HG03558 (cell line): Measurements from ENCODE around the gene ABHD1.
"Not testable (repeated sequence)": the region's sequence is repeated elsewhere in the genome, so short reads cannot be mapped to it uniquely, and the experiment has no call there.

ENCODE experiments used
- ATAC-seq: cut with Tn5 transposase; IDR thresholded peaks from one replicate; pipeline ENCODE4 v1.9.1; 2021; ENCODE audit warnings: moderate number of reproducible peaks; ENCODE audit not compliant: unreplicated experiment; ENCODE audit errors: extremely low read depth

The ABHD1 gene

GRCh38 chr2:27159271-27159670 lies 35.7 kb downstream of the ABHD1 start:
- ATAC-seq: no peak

DNA sequence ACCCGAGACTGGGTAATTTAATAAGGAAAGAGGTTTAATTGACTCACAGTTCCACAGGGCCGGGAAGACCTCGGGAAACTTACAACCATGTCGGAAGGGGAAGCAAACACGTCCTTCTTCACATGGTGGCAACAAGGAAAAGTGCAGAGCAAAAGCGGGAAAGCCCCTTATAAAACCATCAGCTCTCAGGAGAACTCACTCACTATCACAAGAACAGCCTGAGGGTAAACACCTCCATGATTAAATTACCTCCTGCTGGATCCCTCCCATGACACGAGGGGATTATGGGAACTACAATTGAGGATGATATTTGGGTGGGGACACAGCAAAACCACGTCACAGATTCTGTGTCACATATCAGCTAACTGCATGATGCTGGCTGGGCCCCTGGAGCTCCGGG lies 36.6 kb downstream of the ABHD1 start:
- ATAC-seq: no peak

DNA sequence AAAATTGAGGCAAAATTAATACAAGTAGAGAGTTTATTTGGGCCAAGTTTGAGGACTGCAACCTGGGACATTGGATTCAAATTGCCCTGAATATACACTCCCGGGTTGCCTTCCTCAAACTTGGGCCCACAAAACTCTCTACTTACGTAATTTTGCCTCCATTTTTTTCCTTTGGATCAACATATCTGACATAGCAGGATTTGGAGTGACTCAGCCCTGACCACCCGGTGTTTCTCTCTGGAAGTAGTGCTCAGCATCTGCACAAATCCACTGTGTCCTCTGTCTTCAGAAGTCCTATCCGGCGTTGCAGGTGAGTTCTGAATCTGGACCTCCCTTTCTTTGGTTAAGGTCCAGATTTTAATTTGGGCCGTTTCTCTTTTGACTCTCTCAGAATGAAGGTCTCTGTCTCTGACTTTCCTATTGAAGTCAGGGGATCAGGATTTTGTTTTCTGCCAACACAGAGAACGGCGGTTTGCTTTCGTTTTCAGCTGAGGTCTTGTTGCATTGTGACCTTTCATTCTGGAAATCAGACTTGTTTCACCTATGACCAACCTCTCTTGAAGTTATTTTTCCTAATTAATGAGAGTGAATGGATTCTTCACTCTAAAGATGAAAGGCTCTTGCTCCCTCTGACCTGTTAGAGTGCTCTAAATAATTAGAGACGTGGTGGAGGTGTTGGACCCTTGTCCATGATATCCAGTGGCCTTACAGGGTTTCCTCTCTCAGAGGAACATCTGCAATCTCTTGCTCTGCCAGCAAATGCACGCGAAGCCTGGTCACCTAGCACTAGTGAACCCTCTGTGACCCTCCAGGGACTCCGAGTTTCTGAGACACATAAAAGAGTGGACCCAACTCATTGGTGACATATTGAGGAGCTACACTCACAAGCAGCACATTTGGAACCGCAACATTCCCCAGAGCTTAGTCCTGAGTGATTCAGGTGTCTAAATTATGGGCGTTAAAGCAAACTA lies 38.8 kb downstream of the ABHD1 start:
- ATAC-seq: no peak

- ATAC-seq: no peak
Observed at GRCh38 chr2:27164960-27165763, 41.5 kb downstream of the ABHD1 start.

GRCh38 chr2:27170581-27171337 lies 47.1 kb downstream of the ABHD1 start:
- no peak for ATAC-seq

- no peak for ATAC-seq
Observed at GRCh38 chr2:27171351-27171848, 47.8 kb downstream of the ABHD1 start.

DNA sequence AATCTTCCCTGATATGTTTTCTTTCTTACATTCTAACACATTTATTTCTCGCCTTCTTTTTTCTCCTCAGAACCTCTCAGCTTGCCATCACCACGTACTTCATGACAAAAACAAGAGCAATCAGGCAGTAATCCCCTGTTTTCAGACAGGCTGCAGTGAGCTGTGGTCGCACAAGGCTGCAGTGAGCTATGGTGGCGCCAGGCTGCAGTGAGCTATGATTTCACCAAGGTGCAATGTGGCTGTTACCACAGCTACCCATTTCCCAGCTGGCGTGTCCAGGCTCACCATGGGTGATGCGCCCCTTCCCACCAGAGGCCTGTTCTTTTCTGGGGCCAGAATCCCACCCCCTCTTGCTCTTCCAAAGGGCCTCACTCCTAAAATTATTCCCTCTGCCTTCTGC lies 51.0 kb downstream of the ABHD1 start:
- ATAC-seq: no peak

- ATAC-seq: no peak
Observed at GRCh38 chr2:27175330-27175729, 51.7 kb downstream of the ABHD1 start.

DNA sequence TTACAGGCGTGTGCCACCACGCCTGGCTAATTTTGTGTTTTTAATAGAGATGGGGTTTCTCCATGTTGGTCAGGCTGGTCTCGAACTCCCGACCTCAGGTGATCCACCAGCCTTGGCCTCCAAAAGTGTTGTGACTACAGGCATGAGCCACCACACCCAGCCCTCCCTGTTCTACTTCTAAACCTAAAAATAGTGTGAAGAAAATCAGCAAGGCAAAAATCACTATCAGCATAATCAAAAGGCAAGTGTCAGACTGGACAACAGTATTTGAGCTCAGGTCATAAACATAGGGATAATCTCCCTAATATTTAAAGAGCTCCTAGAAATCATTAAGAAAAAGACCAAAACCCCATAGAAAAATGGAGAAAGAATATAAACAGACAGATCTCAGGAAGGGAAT lies 52.2 kb downstream of the ABHD1 start:
- not testable (repeated sequence) for ATAC-seq

DNA sequence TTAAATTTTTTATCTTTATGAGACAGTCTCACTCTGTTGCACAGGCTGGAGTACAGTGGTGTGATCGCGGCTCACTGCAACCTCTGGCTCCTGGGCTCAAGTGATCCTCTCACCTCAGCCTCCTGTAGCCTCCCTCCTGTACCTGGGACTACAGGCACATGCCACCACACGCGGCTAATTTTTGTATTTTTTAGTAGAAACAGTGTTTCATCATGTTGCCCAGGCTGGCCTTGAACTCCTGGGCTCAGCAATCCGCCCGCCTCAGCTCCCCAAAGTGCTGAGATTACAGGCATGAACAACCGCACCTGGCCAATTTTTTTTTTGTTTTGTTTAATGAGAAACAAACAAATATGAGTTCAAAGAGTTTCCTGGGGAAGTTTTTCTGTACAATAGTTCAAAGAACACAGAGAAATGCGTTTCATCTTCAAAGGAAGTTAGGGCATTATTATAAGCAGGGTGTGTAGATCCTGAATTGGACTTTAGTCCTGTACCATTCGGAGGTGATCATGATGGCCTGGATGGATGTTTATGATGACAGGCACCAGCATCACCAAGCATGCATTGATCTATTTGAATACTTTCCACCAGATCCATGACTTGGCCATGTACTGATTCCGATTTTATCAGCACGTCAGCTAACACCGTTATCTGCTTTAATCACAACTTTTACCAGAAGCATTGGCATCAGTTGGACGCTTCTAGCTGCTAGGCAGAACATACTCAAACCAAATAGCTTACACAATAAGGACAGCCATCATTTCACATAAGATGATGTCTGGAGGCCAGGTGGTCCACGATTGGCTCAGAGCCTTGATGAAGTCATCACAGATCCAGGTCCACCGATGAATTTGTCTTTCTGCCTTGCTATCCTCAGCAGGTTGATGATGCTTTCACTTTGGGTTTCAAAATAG lies 54.1 kb downstream of the ABHD1 start:
- no peak for ATAC-seq

DNA sequence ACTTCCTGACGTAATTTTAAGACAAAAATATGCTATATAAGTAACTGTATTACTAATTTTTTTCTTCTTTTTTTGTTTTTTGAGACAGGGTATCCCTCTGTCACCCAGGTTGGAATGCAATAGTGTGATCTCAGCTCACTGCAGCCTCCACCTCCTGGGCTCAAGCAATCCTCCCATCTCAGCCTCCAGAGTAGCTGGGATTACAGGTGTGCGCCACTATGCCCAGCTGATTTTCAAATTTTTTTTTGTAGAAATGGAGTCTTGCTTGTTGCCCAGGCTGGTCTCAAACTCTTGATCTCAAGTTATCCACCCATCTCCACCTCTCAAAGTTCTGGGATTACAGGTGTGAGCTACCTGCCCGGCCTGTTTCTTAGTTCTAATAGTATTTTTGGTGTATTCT lies 54.9 kb downstream of the ABHD1 start:
- no peak for ATAC-seq

DNA sequence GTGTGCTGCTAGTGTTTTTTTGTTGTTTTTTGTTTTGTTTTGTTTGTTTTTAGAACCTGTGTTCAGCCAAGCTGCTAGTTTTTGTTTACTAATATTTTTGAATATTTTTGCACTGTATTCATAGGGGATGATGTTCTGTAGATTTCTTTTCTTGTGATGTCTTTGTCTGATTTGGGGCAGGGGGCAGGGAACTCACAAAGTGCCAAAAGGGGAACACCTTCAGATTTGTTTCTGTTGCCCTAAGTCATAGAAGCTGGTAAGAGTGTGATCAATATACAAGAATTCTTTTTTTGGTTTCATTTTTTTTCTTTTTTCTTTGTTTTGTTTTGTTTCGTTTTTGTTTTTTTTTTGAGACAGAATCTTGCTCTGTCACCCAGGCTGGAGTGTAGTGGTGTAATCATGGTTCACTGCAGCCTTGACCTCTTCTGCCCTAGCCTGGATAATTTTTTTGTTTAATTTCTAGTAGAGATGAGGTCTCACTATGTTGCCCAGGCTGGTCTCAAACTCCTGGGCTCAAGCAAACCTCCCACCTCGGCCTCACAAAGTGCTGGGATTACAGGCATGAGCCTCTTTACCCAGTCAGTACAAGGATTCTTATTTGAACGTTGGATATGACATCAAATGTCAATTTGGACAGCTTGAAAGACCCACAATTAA lies 55.9 kb downstream of the ABHD1 start:
- no peak for ATAC-seq
